ENCODE data around the gene ANKRD31.

DNA sequence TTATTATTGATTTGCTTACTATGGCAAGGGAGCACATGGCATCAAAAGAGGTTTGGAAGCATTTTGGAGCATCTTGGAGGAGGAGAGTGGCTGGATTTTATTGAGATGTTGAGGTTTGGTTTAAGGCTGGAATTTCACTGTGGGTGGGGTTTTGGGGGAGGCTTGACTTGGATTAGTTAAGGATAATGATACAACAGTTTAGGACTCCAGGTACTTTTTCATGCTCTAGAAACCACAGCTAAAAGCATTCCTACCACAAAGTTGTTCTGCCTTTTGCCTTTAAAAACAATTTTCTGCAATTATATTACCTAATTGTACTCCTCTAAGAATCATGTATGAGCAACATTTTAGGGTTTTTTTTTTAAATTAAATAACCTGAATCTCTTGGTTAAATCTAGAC lies 189.3 kb downstream of the ANKRD31 start:
- TF ChIP-seq, protein P1, sequence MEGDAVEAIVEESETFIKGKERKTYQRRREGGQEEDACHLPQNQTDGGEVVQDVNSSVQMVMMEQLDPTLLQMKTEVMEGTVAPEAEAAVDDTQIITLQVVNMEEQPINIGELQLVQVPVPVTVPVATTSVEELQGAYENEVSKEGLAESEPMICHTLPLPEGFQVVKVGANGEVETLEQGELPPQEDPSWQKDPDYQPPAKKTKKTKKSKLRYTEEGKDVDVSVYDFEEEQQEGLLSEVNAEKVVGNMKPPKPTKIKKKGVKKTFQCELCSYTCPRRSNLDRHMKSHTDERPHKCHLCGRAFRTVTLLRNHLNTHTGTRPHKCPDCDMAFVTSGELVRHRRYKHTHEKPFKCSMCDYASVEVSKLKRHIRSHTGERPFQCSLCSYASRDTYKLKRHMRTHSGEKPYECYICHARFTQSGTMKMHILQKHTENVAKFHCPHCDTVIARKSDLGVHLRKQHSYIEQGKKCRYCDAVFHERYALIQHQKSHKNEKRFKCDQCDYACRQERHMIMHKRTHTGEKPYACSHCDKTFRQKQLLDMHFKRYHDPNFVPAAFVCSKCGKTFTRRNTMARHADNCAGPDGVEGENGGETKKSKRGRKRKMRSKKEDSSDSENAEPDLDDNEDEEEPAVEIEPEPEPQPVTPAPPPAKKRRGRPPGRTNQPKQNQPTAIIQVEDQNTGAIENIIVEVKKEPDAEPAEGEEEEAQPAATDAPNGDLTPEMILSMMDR (conservative IDR thresholded peaks at IDR 0.05; ENCODE audit: low read depth, low read length): no peak
- TF ChIP-seq EZH2 (IDR thresholded peaks at IDR 0.05; ENCODE audit: borderline replicate concordance, low read depth, low read length, poor library complexity, severe bottlenecking): no peak

All from A673 (cell line).